Measurements from ENCODE around the gene ARHGAP15.

The ARHGAP15 gene

GRCh38 chr2:143802871-143803650 is 673.8 kb downstream of the ARHGAP15 start:
- no peak for DNase-seq

DNA sequence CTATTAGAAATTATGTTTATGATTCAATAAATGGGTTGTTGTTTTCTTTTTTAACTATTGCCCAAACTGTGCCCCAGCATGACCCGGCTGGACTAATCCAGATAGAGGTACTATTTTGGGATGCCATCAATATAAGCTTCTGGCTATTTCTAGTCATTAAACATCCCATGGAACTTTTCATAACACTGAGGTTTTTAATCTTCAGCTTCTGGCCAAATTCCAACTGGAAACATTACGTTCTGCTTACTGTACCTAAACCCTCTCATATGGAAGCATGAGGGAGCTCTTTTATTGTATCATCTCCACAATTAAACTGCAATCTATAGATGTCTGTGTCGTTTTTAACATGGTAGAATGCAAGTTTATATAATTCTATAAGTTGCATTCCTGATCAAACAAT is 674.7 kb downstream of the ARHGAP15 start:
- no peak for DNase-seq

DNA sequence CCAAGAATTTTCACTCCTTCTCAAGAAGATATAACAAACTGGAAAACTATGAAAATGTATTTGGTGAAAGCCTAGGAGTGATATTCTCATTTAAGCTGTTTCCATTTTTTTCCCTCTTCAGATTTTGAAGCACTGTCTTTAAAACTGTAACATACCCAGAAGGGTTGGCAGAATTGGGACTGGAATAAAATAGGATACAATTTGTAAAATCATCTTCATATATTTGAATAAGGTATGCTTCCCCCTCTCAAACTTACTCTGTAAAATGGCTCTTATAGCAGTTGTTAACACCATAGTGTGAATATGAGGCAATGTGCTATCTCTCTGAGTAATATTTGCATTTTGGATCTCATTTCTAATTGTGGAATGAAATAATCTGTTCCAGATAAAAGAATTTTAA is 676.4 kb downstream of the ARHGAP15 start:
- DNase-seq = no peak

DNA sequence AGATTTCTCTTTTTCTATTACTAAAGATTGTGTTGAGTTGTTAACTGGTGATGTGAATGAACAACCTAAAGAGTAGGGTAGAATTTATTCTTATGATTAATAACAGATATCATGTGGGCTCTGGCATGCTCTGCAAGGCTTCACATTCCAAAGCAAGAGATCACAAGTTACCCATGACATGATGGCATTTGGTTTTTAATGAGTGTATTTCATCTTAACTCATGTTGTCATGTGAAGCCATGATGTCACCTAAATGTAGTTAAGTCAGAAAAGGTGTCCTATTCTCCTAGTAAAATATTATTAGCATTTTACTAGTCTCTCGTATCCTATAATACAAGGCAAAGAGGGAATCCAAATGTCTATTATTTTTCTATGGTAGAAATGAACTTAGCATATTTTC is 678.0 kb downstream of the ARHGAP15 start:
- DNase-seq = no peak

DNA sequence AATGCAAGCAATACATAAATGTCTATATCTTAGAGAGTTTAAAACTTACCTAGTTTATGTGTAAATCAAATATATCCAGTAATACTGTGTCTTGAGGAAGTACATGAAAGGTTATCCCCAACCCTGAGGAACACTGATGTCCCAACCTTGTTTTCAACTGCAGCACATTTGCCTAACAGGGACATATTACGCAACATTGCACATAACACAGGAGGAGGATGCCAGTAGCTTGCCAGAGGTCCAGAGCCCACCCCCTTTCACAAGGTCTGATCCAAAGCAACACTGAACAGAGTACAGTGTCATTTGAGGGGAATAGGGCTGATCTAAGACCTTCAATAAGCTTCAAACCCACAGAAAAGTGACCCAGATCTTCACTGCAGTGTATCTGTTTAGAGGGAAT is 678.5 kb downstream of the ARHGAP15 start:
- DNase-seq = peak; percentile 28 to 43

GRCh38 chr2:143808166-143808565 is 678.9 kb downstream of the ARHGAP15 start:
- DNase-seq = peak in 1 of 2 donors; percentile 14

DNA sequence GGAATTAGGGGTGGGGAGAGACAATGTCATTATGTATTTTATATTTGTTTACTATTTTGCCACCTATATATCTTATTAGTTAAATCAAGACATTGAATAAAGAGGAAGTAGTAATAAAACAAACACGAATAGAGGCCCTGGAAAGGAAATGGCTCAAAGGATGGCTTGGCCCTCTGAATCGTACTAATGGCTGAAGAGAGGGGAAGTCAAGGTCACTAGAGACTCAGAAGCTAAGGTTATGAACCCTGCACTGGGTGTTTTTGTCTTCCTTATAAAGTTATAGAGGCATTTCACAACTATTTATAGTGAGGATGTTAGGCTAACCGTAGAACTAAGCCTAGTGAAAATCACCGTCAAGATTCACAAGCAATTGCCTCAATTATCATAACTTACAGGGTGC is 685.9 kb downstream of the ARHGAP15 start:
- no peak for DNase-seq

DNA sequence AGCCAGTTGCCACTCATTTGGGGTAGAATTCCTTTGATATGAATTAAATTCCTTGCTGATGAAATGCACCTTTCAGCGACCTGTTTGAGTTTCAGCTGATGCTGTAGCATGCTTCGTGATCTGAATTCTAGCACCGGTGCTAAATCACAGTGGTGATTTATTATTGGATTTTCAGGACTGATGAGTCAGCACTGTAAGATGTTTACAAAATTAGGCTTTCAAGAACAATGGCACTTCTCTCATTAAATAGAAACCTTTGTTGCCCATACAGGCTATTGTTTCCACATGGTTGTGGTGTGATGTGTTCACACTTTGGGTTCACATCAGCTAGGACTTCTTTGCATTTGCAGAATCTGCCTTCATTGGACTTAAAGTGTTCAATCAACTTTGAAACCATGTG is 687.7 kb downstream of the ARHGAP15 start:
- DNase-seq = no peak
